K562 (cell line): Measurements from ENCODE around the gene SCGB2B2. TPM values are rescaled to one million over a fixed set of nuclear protein-coding genes. Genes with fewer than 3 reads are reported as not detected.

Source experiments
- ATAC-seq: fragments of 200-7000 bp; cut with Tn5 transposase; 3 replicates; pipeline ENCODE4 v1.9.1; 2020; ENCODE audit warnings: moderate library complexity
- BruUV-seq: library from RNA; stranded (reverse); fragments of 400-500 nt; replicated peaks from 2 replicates; lab custom pipeline; 2021; lab: Mats Ljungman, UMichigan
- CTCF ChIA-PET: fragments of 300-600 bp; formaldehyde crosslinking; extraction: SDS; loops from one replicate; lab custom pipeline; 2021; ENCODE audit warnings: low intra/inter-chr PET ratio; lab: Yijun Ruan, JAX
- POLR2A ChIA-PET: fragments of 300-600, 350-650 bp; sonication (Branson Sonifier 250); formaldehyde crosslinking; extraction: SDS; loops from one replicate; lab custom pipeline; 2021; ENCODE audit warnings: antibody characterized with exemption, inconsistent platforms; lab: Yijun Ruan, JAX
- DNase-seq, 4 experiments: peaks; one replicate each; pipeline versions ENCODE4 v3.0.0 to v3.0.0-alpha.2; 2011 to 2018; ENCODE audit warnings: low spot score in 3 of 4, mixed read lengths in 3 of 4; ENCODE audit errors: extremely low read depth in 1 of 4
- FAIRE-seq: peaks from 2 replicates; lab custom pipeline; 2011; peaks lifted over from hg19 to GRCh38; lab: Jason Lieb, UNC
- H2AFZ ChIP-seq: 2 replicates; pipeline ENCODE4 v1.6.0; 2011; ENCODE audit warnings: low read depth, low read length, control low read depth, inconsistent platforms
- H3K27ac ChIP-seq: fragments of 200-600 bp; 3 replicates; pipeline ENCODE4 v1.8.0; 2011; ENCODE audit warnings: low read depth, mild to moderate bottlenecking, control low read depth, inconsistent platforms, low read length, moderate library complexity, mixed read lengths; ENCODE audit errors: extremely low read depth
- H3K27me3 ChIP-seq, 2 experiments: fragments of 300-600 bp in 1 of 2; 2 replicates in 1 of 2; 3 replicates in 1 of 2; pipeline versions ENCODE4 v1.6.0 to v1.8.0; 2011; ENCODE audit warnings: inconsistent platforms in 2 of 2, low read length in 2 of 2, mild to moderate bottlenecking in 1 of 2, mixed read lengths in 1 of 2, moderate library complexity in 1 of 2; ENCODE audit not compliant: control insufficient read depth in 2 of 2, insufficient read depth in 2 of 2
- H3K36me3 ChIP-seq: fragments of 300-600 bp; 3 replicates; pipeline ENCODE4 v1.8.0; 2011; ENCODE audit warnings: mild to moderate bottlenecking, low read length, inconsistent platforms; ENCODE audit not compliant: control insufficient read depth, insufficient read depth
- H3K4me1 ChIP-seq, 2 experiments: fragments of 200-600 bp in 1 of 2; replicated peaks in 1 of 2; 2 replicates in 1 of 2; 3 replicates in 1 of 2; pipeline versions ENCODE4 v1.5.1 to v1.8.0; 2011; ENCODE audit warnings: inconsistent platforms in 2 of 2, low read length in 2 of 2, mild to moderate bottlenecking in 1 of 2, mixed read lengths in 1 of 2, moderate library complexity in 1 of 2; ENCODE audit not compliant: control insufficient read depth in 2 of 2, insufficient read depth in 2 of 2
- H3K4me2 ChIP-seq: 2 replicates; pipeline ENCODE4 v1.6.1; 2011; ENCODE audit warnings: low read length, control low read depth, inconsistent platforms, mixed read lengths; ENCODE audit not compliant: insufficient read depth
- H3K4me3 ChIP-seq: fragments of 200-600 bp; sonication (generic), shearing (Covaris generic); 2 replicates; pipeline ENCODE4 v1.5.1; 2016; ENCODE audit warnings: control low read depth, inconsistent platforms
- H3K79me2 ChIP-seq: fragments of 200-600 bp; 3 replicates; pipeline ENCODE4 v1.8.0; 2011; ENCODE audit warnings: low read length, inconsistent platforms; ENCODE audit not compliant: control insufficient read depth, insufficient read depth
- H3K9ac ChIP-seq, 2 experiments: 2 replicates each; pipeline versions ENCODE4 v1.6.0 to v1.6.1; 2011; ENCODE audit warnings: low read depth in 2 of 2, low read length in 2 of 2, control low read depth in 1 of 2, inconsistent platforms in 1 of 2, mild to moderate bottlenecking in 1 of 2, mixed read lengths in 1 of 2; ENCODE audit not compliant: insufficient read depth in 1 of 2
- H3K9me1 ChIP-seq: one replicate; pipeline ENCODE4 v1.6.0; 2011; ENCODE audit warnings: inconsistent platforms, mild to moderate bottlenecking, low read length, moderate library complexity; ENCODE audit not compliant: control insufficient read depth, insufficient read depth
- H3K9me3 ChIP-seq: replicated peaks from 2 replicates; pipeline ENCODE4 v1.5.1; 2011; ENCODE audit warnings: low read depth, low read length, inconsistent platforms; ENCODE audit not compliant: control insufficient read depth, insufficient read depth
- H4K20me1 ChIP-seq: replicated peaks from 2 replicates; pipeline ENCODE4 v1.6.1; 2011; ENCODE audit warnings: low read length, inconsistent platforms, mixed read lengths; ENCODE audit not compliant: control insufficient read depth, insufficient read depth
- BRD9 ChIP-seq: fragments of 450-650 bp; IDR thresholded peaks from 2 replicates; pipeline ENCODE4 v1.6.1; 2018; ENCODE audit warnings: low read depth; ENCODE audit not compliant: partially characterized antibody
- CBX1 ChIP-seq: sonication (generic); IDR thresholded peaks from 2 replicates; pipeline ENCODE4 v1.6.1; 2016; ENCODE audit warnings: antibody characterized with exemption, low read depth, mild to moderate bottlenecking
- CTCF ChIP-seq, 3 experiments: IDR thresholded peaks in 2 of 3; conservative IDR thresholded peaks in 1 of 3; 2 replicates each; pipeline ENCODE4 v1.5.1; 2011 to 2012; ENCODE audit warnings: low read length in 3 of 3, mild to moderate bottlenecking in 3 of 3, control low read depth in 2 of 3, improper control_type of control experiment in 1 of 3, inconsistent platforms in 1 of 3, low read depth in 1 of 3, mixed read lengths in 1 of 3, moderate library complexity in 1 of 3; ENCODE audit not compliant: insufficient read depth in 2 of 3
- GABPB2 ChIP-seq: fragments of 250-450 bp; sonication (Bioruptor Pico); conservative IDR thresholded peaks from 2 replicates; pipeline ENCODE4 v1.5.1; 2021; ENCODE audit warnings: mild to moderate bottlenecking
- HMGXB4 ChIP-seq: sonication (generic); formaldehyde crosslinking; IDR thresholded peaks from 2 replicates; pipeline ENCODE4 v1.8.1; 2023; ENCODE audit warnings: mild to moderate bottlenecking, missing genetic modification reagents
- HNRNPUL1 ChIP-seq: fragments of 200-400 bp; formaldehyde crosslinking; IDR thresholded peaks from 2 replicates; pipeline ENCODE4 v1.6.1; 2017; ENCODE audit warnings: low read length
- IRF2 ChIP-seq: sonication (generic); formaldehyde crosslinking; IDR thresholded peaks from 2 replicates; pipeline ENCODE4 v1.8.1; 2022; ENCODE audit warnings: mild to moderate bottlenecking, missing genetic modification reagents
- IRF9 ChIP-seq: fragments of 450-650 bp; IDR thresholded peaks from 2 replicates; pipeline ENCODE4 v1.6.1; 2016; ENCODE audit warnings: missing biosample characterization, missing genetic modification characterization
- KLF6 ChIP-seq: fragments of 250-450 bp; sonication (Bioruptor Pico); IDR thresholded peaks from 2 replicates; pipeline ENCODE4 v1.4.0; 2020; ENCODE audit warnings: mild to moderate bottlenecking, moderate library complexity, borderline replicate concordance
- SETDB1 ChIP-seq: IDR thresholded peaks from one replicate; pipeline ENCODE4 v1.6.1; 2012; ENCODE audit warnings: low read length, control low read depth, inconsistent platforms
- SRSF1 ChIP-seq: fragments of 200-400 bp; formaldehyde crosslinking; IDR thresholded peaks from 2 replicates; pipeline ENCODE4 v1.6.1; 2017; ENCODE audit warnings: mild to moderate bottlenecking, low read depth, low read length, moderate library complexity
- TAF7 ChIP-seq: fragments of 450-650 bp; IDR thresholded peaks from 2 replicates; pipeline ENCODE4 v1.6.1; 2016; ENCODE audit warnings: missing genetic modification characterization, missing compliant biosample characterization
- TFE3 ChIP-seq: fragments of 450-650 bp; formaldehyde crosslinking; IDR thresholded peaks from 2 replicates; pipeline ENCODE4 v1.4.0; 2020; ENCODE audit warnings: mild to moderate bottlenecking, mixed read lengths
- TOE1 ChIP-seq, 2 experiments: fragments of 450-650 bp in 1 of 2; sonication (generic) in 1 of 2; formaldehyde crosslinking in 1 of 2; IDR thresholded peaks; 2 replicates each; pipeline versions ENCODE4 v1.7.1 to v1.8.0; 2016 to 2022; ENCODE audit warnings: borderline replicate concordance in 2 of 2, mild to moderate bottlenecking in 2 of 2, antibody characterized with exemption in 1 of 2, inconsistent platforms in 1 of 2, low read depth in 1 of 2, missing genetic modification reagents in 1 of 2, moderate library complexity in 1 of 2
- ZC3H11A ChIP-seq: IDR thresholded peaks from 2 replicates; pipeline ENCODE4 v1.6.1; 2012; ENCODE audit warnings: low read depth, low read length, improper control_type of control experiment
- ZNF696 ChIP-seq: fragments of 250-450 bp; sonication (Bioruptor Pico); conservative IDR thresholded peaks from 2 replicates; pipeline ENCODE4 v1.4.0; 2020; ENCODE audit warnings: mild to moderate bottlenecking, moderate library complexity
- ZNF830 ChIP-seq: fragments of 250-450 bp; sonication (Bioruptor Pico); IDR thresholded peaks from 2 replicates; pipeline ENCODE4 v1.5.0; 2021; ENCODE audit warnings: mild to moderate bottlenecking
- WGBS: fragments of 100-300 bp; shearing (Covaris generic); methylation state at CpG from one replicate; pipeline ENCODE4 v1.1.6; 2016; ENCODE audit warnings: low coverage, mixed read lengths; ENCODE audit not compliant: insufficient coverage; ENCODE audit errors: missing lambda C conversion rate; 5-methylcytosine and 5-hydroxymethylcytosine counted together
- in situ Hi-C: fragments of 300-500 bp; cut with MboI; formaldehyde crosslinking; loops from 4 replicates; pipeline ENCODE4 v1.15.0; 2018; ENCODE audit warnings: inconsistent platforms, mixed read lengths
- intact Hi-C: fragments of 100-400 bp; cut with micrococcal nuclease; formaldehyde crosslinking; loops from 2 replicates; pipeline ENCODE4 v1.14.2; 2022
- polyA plus RNA-seq, 8 experiments: library from polyadenylated mRNA; depleted of rRNA in 4 of 8; stranded (reverse) in 5 of 8; unstranded in 3 of 8; fragments of >200 nt; fragmentation: Nextera tagmentation in 2 of 8; fragmentation: Illumina TruSeq in 1 of 8; extraction: Ambion mirVana in 2 of 8; extraction: Trizol in 1 of 8; gene quantifications; 2 replicates each; pipeline versions ENCODE4 v1.2.1 to v1.2.3, GENCODE V29; 2011 to 2014; ENCODE audit warnings: inconsistent platforms in 1 of 8, missing spikeins in 1 of 8
- total RNA-seq, 7 experiments: library from RNA; depleted of rRNA in 6 of 7; stranded (reverse); fragments of >200 nt in 6 of 7; fragmentation: Illumina TruSeq in 2 of 7; extraction: Trizol in 2 of 7; gene quantifications; 2 replicates each; pipeline versions ENCODE4 v1.2.1 to v1.2.3, GENCODE V29; 2011 to 2021; ENCODE audit warnings: low replicate concordance in 1 of 7

Gene SCGB2B2
- total and polyA plus RNA-seq, 9 of the 15 experiments (the other 6 are each of a cell fraction or from before 2014, with no cell fraction given): not detected

- H2AFZ ChIP-seq: no peak overlapping the region
- in situ Hi-C loops (loop anchor here (5.0 to 25.0 kb wide), 2 partner anchors 925 to 1270 kb away; no protein-coding TSS in a partner anchor), intact Hi-C loops (no loop called here)
- CTCF ChIA-PET: interaction anchor here (0.9 kb wide), 1 partner anchor 70 kb away, joined by 3 read pairs; no protein-coding TSS in a partner anchor
- WGBS: 0% methylated on average over 2 of the region's 2 CpGs
- H3K4me1 ChIP-seq: no peaks in the 10 kb centered on the region; a peak in 1 of 5 replicates
- H3K4me2 ChIP-seq: no peak overlapping the region
- H3K9ac ChIP-seq: no peak overlapping the region
- ATAC-seq (no peak), DNase-seq (no peak), FAIRE-seq (no peak)
- no peaks in the 10 kb centered on the region for H3K9me1 ChIP-seq
- no peaks in the 10 kb centered on the region for H3K36me3 ChIP-seq
- no peak overlapping the region for H3K4me3 ChIP-seq
- no peaks in the 10 kb centered on the region for H3K79me2 ChIP-seq
- no TSS peak for BruUV-seq
- H4K20me1 ChIP-seq: no peaks in the 10 kb centered on the region
- no peaks in the 10 kb centered on the region; the same call in 1 of the 2 replicates for H3K9me3 ChIP-seq
- no peak overlapping the region for H3K27ac ChIP-seq
- POLR2A ChIA-PET: interaction anchor here (0.9 kb wide), 1 partner anchor 9 kb away, joined by 3 read pairs; no protein-coding TSS in a partner anchor
- H3K27me3 ChIP-seq: 0 out of 5 replicates have a peak, but pooled peaks cover 0 to 4% of the 10 kb centered on the region in 2 experiments
- TF ChIP-seq IRF9 (tag): no peak
- TF ChIP-seq TAF7: no peak
- no peak for TF ChIP-seq CTCF (IDR thresholded peaks at IDR 0.05 in 2 of 3, conservative IDR thresholded peaks at IDR 0.05 in 1 of 3; ENCODE audit: insufficient read depth in 2 of 3, low read depth in 1 of 3, low read length in 3 of 3)
- no peak for TF ChIP-seq KLF6 (CRISPR knock-in tag)
- no peak for TF ChIP-seq ZC3H11A
- no peak for TF ChIP-seq CBX1
- no peak for TF ChIP-seq HMGXB4 (CRISPR knock-in tag)
- no peak for TF ChIP-seq GABPB2 (CRISPR knock-in tag)
- no peak for TF ChIP-seq SRSF1
- no peak for TF ChIP-seq ZNF696 (CRISPR knock-in tag)
- TF ChIP-seq IRF2 (CRISPR knock-in tag): no peak
- no peak for TF ChIP-seq SETDB1
- TF ChIP-seq TOE1 (IDR thresholded peaks at IDR 0.05; ENCODE audit: borderline replicate concordance): no peak
- TF ChIP-seq TOE1 (CRISPR knock-in tag; IDR thresholded peaks at IDR 0.05; ENCODE audit: borderline replicate concordance, low read depth): no peak
- no peak for TF ChIP-seq BRD9
- TF ChIP-seq HNRNPUL1: no peak
- TF ChIP-seq TFE3 (CRISPR knock-in tag): no peak
- TF ChIP-seq ZNF830 (CRISPR knock-in tag): no peak
These were observed 30.7 kb upstream of the SCGB2B2 start for GRCh38 chr19:34707661-34708060.
